Endothelial cell of umbilical vein (primary cell): ENCODE data around the gene GABBR2. TPM values are rescaled to one million over a fixed set of nuclear protein-coding genes. Genes with fewer than 3 reads are reported as not detected.

Source experiments
- BruUV-seq: library from RNA; stranded (reverse); fragments of 400-500 nt; replicated peaks from 2 replicates; lab custom pipeline; 2021; lab: Mats Ljungman, UMichigan
- CTCF ChIA-PET: fragments of 300-600, 350-600 bp; sonication (Branson Sonifier 250); formaldehyde crosslinking; loops from one replicate; lab custom pipeline; 2021; ENCODE audit warnings: antibody characterized with exemption, inconsistent platforms; lab: Charles Lee
- POLR2A ChIA-PET: fragments of 300-600, 350-600 bp; sonication (Branson Sonifier 250); formaldehyde crosslinking; loops from one replicate; lab custom pipeline; 2021; ENCODE audit warnings: antibody characterized with exemption, inconsistent platforms; lab: Charles Lee
- DNase-seq: peaks from one replicate; pipeline ENCODE4 v3.0.0-alpha.2; 2011; ENCODE audit warnings: low read depth, low spot score
- FAIRE-seq: peaks from 2 replicates; lab custom pipeline; 2011; peaks lifted over from hg19 to GRCh38; lab: Jason Lieb, UNC
- H2AFZ ChIP-seq: 2 replicates; pipeline ENCODE4 v1.6.0; 2012; ENCODE audit warnings: low read depth, low read length, control low read depth, inconsistent platforms
- H3K27ac ChIP-seq: 2 replicates; pipeline ENCODE4 v1.5.1; 2011; ENCODE audit warnings: low read depth, mild to moderate bottlenecking, control low read depth, low read length, moderate library complexity; ENCODE audit not compliant: insufficient read depth
- H3K27me3 ChIP-seq, 2 experiments: 2 replicates each; pipeline versions ENCODE4 v1.6.0 to v1.6.1; 2011; ENCODE audit warnings: low read length in 2 of 2, mixed read lengths in 1 of 2; ENCODE audit not compliant: control insufficient read depth in 2 of 2, insufficient read depth in 2 of 2
- H3K36me3 ChIP-seq, 2 experiments: 2 replicates in 1 of 2; 3 replicates in 1 of 2; pipeline ENCODE4 v1.5.1; 2011; ENCODE audit warnings: low read length in 2 of 2, mild to moderate bottlenecking in 1 of 2, moderate library complexity in 1 of 2; ENCODE audit not compliant: control insufficient read depth in 2 of 2, insufficient read depth in 2 of 2; ENCODE audit errors: extremely low read depth in 1 of 2
- H3K4me1 ChIP-seq: 3 replicates; pipeline ENCODE4 v1.5.1; 2011; ENCODE audit warnings: mild to moderate bottlenecking, low read length; ENCODE audit not compliant: control insufficient read depth, insufficient read depth; ENCODE audit errors: extremely low read depth
- H3K4me2 ChIP-seq: 2 replicates; pipeline ENCODE4 v1.6.1; 2011; ENCODE audit warnings: low read length, control low read depth, mixed read lengths; ENCODE audit not compliant: insufficient read depth
- H3K4me3 ChIP-seq, 3 experiments: fragments of 200-600 bp in 1 of 3; sonication (generic), shearing (Covaris generic) in 1 of 3; replicated peaks in 1 of 3; 2 replicates each; pipeline ENCODE4 v1.5.1; 2011 to 2016; ENCODE audit warnings: control low read depth in 3 of 3, low read length in 3 of 3, mild to moderate bottlenecking in 2 of 3, inconsistent platforms in 1 of 3, low read depth in 1 of 3, moderate library complexity in 1 of 3; ENCODE audit not compliant: insufficient read depth in 1 of 3
- H3K79me2 ChIP-seq: 2 replicates; pipeline ENCODE4 v1.6.0; 2012; ENCODE audit warnings: low read length, inconsistent platforms; ENCODE audit not compliant: control insufficient read depth, insufficient read depth
- H3K9ac ChIP-seq: replicated peaks from 2 replicates; pipeline ENCODE3; 2011; ENCODE audit warnings: low read length, control low read depth; ENCODE audit not compliant: insufficient read depth; ENCODE audit errors: extremely low read depth
- H3K9me1 ChIP-seq: replicated peaks from 3 replicates; pipeline ENCODE4 v1.6.0; 2011; ENCODE audit warnings: mild to moderate bottlenecking, low read length; ENCODE audit not compliant: control insufficient read depth, insufficient read depth; ENCODE audit errors: extremely low read depth
- H3K9me3 ChIP-seq: replicated peaks from 2 replicates; pipeline ENCODE4 v1.5.1; 2012; ENCODE audit warnings: low read length, inconsistent platforms; ENCODE audit not compliant: control insufficient read depth, insufficient read depth
- H4K20me1 ChIP-seq: replicated peaks from 2 replicates; pipeline ENCODE3; 2011; ENCODE audit warnings: mild to moderate bottlenecking, low read length; ENCODE audit not compliant: control insufficient read depth, insufficient read depth; ENCODE audit errors: extremely low read depth
- EZH2 ChIP-seq: IDR thresholded peaks from 2 replicates; pipeline ENCODE4 v1.6.1; 2012; ENCODE audit warnings: borderline replicate concordance, low read depth, mild to moderate bottlenecking, moderate library complexity, low read length, inconsistent platforms; ENCODE audit not compliant: severe bottlenecking
- FOS ChIP-seq: IDR thresholded peaks from 2 replicates; pipeline ENCODE4 v1.6.1; 2011; ENCODE audit warnings: mild to moderate bottlenecking, low read length, moderate library complexity, borderline replicate concordance; ENCODE audit not compliant: insufficient read depth
- GATA2 ChIP-seq: IDR thresholded peaks from 2 replicates; pipeline ENCODE4 v1.7.0; 2011; ENCODE audit warnings: low read depth, mild to moderate bottlenecking, moderate library complexity, mixed read lengths, low read length; ENCODE audit not compliant: insufficient read length, insufficient read depth
- JUN ChIP-seq: IDR thresholded peaks from 2 replicates; pipeline ENCODE4 v1.6.1; 2011; ENCODE audit warnings: borderline replicate concordance, low read depth; ENCODE audit not compliant: insufficient read length, insufficient read depth
- MYC ChIP-seq: IDR thresholded peaks from one replicate; pipeline ENCODE4 v1.6.1; 2011; ENCODE audit warnings: mild to moderate bottlenecking, low read depth, low read length
- POLR2A ChIP-seq: IDR thresholded peaks from 2 replicates; pipeline ENCODE4 v1.6.1; 2012; ENCODE audit warnings: low read depth, mild to moderate bottlenecking, control low read depth, low read length
- POLR2AphosphoS5 ChIP-seq: IDR thresholded peaks from 2 replicates; pipeline ENCODE4 v1.6.1; 2012; ENCODE audit warnings: low read depth, mild to moderate bottlenecking, control low read depth, low read length, moderate library complexity; ENCODE audit not compliant: insufficient read depth
- dilution Hi-C: fragments of 300-500 bp; cut with MboI; formaldehyde crosslinking; loops from one replicate; pipeline ENCODE4 v1.15.0; 2019; ENCODE audit warnings: low sequenced_read_pairs; ENCODE audit not compliant: extremely low pct_ligation_motif_present
- intact Hi-C: fragments of 100-400 bp; cut with micrococcal nuclease; formaldehyde crosslinking; loops from one replicate; pipeline ENCODE4 v1.10.0; 2022
- polyA plus RNA-seq, 4 experiments: library from polyadenylated mRNA; depleted of rRNA in 3 of 4; stranded (reverse) in 3 of 4; unstranded in 1 of 4; fragments of >200 nt; gene quantifications; 2 replicates each; pipeline versions ENCODE4 v1.2.1 to v1.2.3, GENCODE V29; 2011 to 2012; ENCODE audit warnings: missing spikeins in 1 of 4
- total RNA-seq: library from RNA; stranded (reverse); gene quantifications from 2 replicates; pipeline ENCODE4 v1.2.3, GENCODE V29; 2021
- TF ChIP-seq, protein P1 (sequence below), 2 donors: IDR thresholded peaks; 1 replicate in 1 of 2; 2 replicates in 1 of 2; pipeline ENCODE4 v1.5.1; 2011; ENCODE audit warnings: low read length in 2 of 2, mild to moderate bottlenecking in 2 of 2, moderate library complexity in 2 of 2, control low read depth in 1 of 2, inconsistent platforms in 1 of 2, low read depth in 1 of 2; ENCODE audit not compliant: insufficient read depth in 1 of 2; ENCODE audit errors: extremely low read depth in 1 of 2
- TF ChIP-seq, protein P2 (sequence below): IDR thresholded peaks from 2 replicates; pipeline ENCODE4 v1.6.1; 2011; ENCODE audit not compliant: insufficient read depth, insufficient read length

Gene GABBR2
- total and polyA plus RNA-seq, 2 donors (not counting 3 experiments of a cell fraction or from before 2014, with no cell fraction given): 1.1 to 9.2 TPM

DNA sequence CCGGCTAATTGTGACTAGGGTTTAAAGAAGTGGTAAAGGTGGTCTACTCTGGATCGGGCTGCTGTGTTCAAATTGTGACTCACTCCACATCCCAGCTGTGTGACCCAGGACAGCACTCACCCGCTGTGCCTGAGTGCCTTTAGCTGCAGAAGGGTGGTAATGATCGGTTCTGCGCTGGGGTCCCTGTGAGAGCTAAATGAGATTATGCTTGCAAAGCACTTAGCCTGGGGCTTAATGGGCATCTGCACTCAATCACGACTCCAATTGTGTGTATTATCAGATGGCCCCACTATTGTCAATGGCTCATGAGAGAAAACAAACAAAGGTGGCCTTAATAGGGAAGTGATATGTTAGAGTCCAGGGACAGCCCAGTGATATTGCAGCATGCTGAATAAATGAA lies 428.2 kb downstream of the GABBR2 start:
- ChIA-PET CTCF (interaction anchor here (2.3 kb wide), 1 partner anchor 495 kb away, joined by 7 read pairs; no protein-coding TSS in a partner anchor), POLR2A (no interaction called here)
- intact Hi-C loops: no loop called here
- Histone ChIP-seq H3K9me1 (no peaks in the 10 kb centered on the region), H3K4me2 (no peak overlapping the region), H3K9ac (no peak overlapping the region), H3K9me3 (no peaks in the 10 kb centered on the region), H4K20me1 (no peaks in the 10 kb centered on the region), H3K4me1 (no peaks in the 10 kb centered on the region), H3K27me3 (peaks cover 15 to 19% of the 10 kb centered on the region in 2 experiments), H3K4me3 (no peak overlapping the region), H3K27ac (no peak overlapping the region), H3K79me2 (no peaks in the 10 kb centered on the region), H2AFZ (no peak overlapping the region), H3K36me3 (no peaks in the 10 kb centered on the region)
- no TSS peak for BruUV-seq
- DNase-seq: no peak
- no peak for FAIRE-seq
- dilution Hi-C loops: loop anchor here (25.0 kb wide), 1 partner anchor 482 kb away; no protein-coding TSS in a partner anchor
- no peak for TF ChIP-seq POLR2AphosphoS5
- no peak for TF ChIP-seq JUN

DNA sequence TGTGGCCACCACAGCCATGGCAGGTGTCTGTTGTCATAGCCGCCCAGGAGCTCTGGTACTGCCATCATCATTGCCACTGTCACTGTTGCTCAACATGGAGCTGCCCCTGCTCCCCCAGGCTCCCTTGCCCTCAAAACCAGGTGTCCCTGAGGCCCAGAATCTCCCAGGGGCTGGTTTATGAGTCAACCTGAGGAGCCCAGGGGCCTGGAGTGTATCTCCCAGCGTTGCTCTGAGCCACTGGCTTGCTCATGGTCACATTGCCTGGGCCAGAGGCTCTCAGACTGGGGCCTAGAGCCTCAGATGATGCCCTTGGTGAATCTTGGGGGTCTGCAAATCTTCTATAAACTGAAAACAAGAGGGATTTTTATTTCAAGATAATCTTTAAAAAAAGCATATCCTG lies 428.6 kb downstream of the GABBR2 start:
- no TSS peak for BruUV-seq
- ChIA-PET CTCF (interaction anchor here (2.3 kb wide), 1 partner anchor 496 kb away, joined by 7 read pairs; no protein-coding TSS in a partner anchor), POLR2A (no interaction called here)
- Histone ChIP-seq H3K4me2 (no peak overlapping the region), H4K20me1 (no peaks in the 10 kb centered on the region), H3K4me3 (no peak overlapping the region), H3K79me2 (no peaks in the 10 kb centered on the region), H3K9ac (no peak overlapping the region), H2AFZ (no peak overlapping the region), H3K4me1 (no peaks in the 10 kb centered on the region), H3K9me3 (no peaks in the 10 kb centered on the region), H3K27me3 (peaks cover 15 to 19% of the 10 kb centered on the region in 2 experiments), H3K36me3 (no peaks in the 10 kb centered on the region), H3K9me1 (no peaks in the 10 kb centered on the region), H3K27ac (no peak overlapping the region)
- dilution Hi-C loops: loop anchor here (25.0 kb wide), 1 partner anchor 482 kb away; no protein-coding TSS in a partner anchor
- intact Hi-C loops: no loop called here
- TF ChIP-seq FOS (no peak), JUN (no peak), MYC (no peak), EZH2 (no peak), POLR2A (no peak), GATA2 (no peak), POLR2AphosphoS5 (no peak)
- TF ChIP-seq, protein P1, sequence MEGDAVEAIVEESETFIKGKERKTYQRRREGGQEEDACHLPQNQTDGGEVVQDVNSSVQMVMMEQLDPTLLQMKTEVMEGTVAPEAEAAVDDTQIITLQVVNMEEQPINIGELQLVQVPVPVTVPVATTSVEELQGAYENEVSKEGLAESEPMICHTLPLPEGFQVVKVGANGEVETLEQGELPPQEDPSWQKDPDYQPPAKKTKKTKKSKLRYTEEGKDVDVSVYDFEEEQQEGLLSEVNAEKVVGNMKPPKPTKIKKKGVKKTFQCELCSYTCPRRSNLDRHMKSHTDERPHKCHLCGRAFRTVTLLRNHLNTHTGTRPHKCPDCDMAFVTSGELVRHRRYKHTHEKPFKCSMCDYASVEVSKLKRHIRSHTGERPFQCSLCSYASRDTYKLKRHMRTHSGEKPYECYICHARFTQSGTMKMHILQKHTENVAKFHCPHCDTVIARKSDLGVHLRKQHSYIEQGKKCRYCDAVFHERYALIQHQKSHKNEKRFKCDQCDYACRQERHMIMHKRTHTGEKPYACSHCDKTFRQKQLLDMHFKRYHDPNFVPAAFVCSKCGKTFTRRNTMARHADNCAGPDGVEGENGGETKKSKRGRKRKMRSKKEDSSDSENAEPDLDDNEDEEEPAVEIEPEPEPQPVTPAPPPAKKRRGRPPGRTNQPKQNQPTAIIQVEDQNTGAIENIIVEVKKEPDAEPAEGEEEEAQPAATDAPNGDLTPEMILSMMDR (IDR thresholded peaks at IDR 0.05; ENCODE audit: extremely low read depth in 1 of 2, insufficient read depth in 1 of 2, low read depth in 1 of 2, low read length in 2 of 2): no peak
- TF ChIP-seq, protein P2, sequence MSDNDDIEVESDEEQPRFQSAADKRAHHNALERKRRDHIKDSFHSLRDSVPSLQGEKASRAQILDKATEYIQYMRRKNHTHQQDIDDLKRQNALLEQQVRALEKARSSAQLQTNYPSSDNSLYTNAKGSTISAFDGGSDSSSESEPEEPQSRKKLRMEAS: no peak
- DNase-seq (no peak), FAIRE-seq (no peak)
